Endodermal cell (in vitro differentiated cells): Measurements from ENCODE around the gene PTPRS. TPM values are rescaled to one million over a fixed set of nuclear protein-coding genes. Genes with fewer than 3 reads are reported as not detected.

Experiments
- DNase-seq: peaks from one replicate; pipeline ENCODE4 v3.0.0-alpha.2; 2017
- H3K27ac ChIP-seq: 2 replicates; pipeline ENCODE4 v1.5.1; 2013; ENCODE audit warnings: mild to moderate bottlenecking, low read depth, low read length, moderate library complexity
- H3K27me3 ChIP-seq: 2 replicates; pipeline ENCODE4 v1.6.1; 2013; ENCODE audit warnings: mild to moderate bottlenecking, low read length, moderate library complexity; ENCODE audit not compliant: insufficient read depth, control insufficient read depth, poor library complexity, severe bottlenecking
- H3K36me3 ChIP-seq: 2 replicates; pipeline ENCODE4 v1.7.0; 2013; ENCODE audit warnings: mild to moderate bottlenecking, low read length, moderate library complexity; ENCODE audit not compliant: control insufficient read depth, insufficient read depth
- H3K4me1 ChIP-seq: one replicate; pipeline ENCODE4 v1.7.0; 2013; ENCODE audit warnings: low read length; ENCODE audit not compliant: control insufficient read depth, insufficient read depth
- H3K4me3 ChIP-seq: 2 replicates; pipeline ENCODE4 v1.5.1; 2013; ENCODE audit warnings: mild to moderate bottlenecking, low read length, moderate library complexity
- H3K9ac ChIP-seq: 2 replicates; pipeline ENCODE4 v1.6.1; 2013; ENCODE audit warnings: mild to moderate bottlenecking, low read length, moderate library complexity; ENCODE audit not compliant: poor library complexity, severe bottlenecking; ENCODE audit errors: extremely low read depth
- H3K9me3 ChIP-seq: 2 replicates; pipeline ENCODE4 v1.6.1; 2013; ENCODE audit warnings: mild to moderate bottlenecking, low read length, moderate library complexity; ENCODE audit not compliant: control insufficient read depth
- H3K27ac Mint-ChIP-seq: 2 replicates; pipeline ENCODE4 v1.8.0; 2020; ENCODE audit warnings: mixed read lengths
- H3K27me3 Mint-ChIP-seq: 2 replicates; pipeline ENCODE4 v1.8.0; 2021; ENCODE audit warnings: mild to moderate bottlenecking, mixed read lengths; ENCODE audit not compliant: insufficient read depth
- H3K36me3 Mint-ChIP-seq: 2 replicates; pipeline ENCODE4 v1.8.0; 2020; ENCODE audit warnings: low read depth, mixed read lengths
- H3K4me1 Mint-ChIP-seq: 2 replicates; pipeline ENCODE4 v1.8.0; 2020; ENCODE audit warnings: mixed read lengths
- H3K4me3 Mint-ChIP-seq: 2 replicates; pipeline ENCODE4 v1.8.0; 2020; ENCODE audit warnings: mild to moderate bottlenecking, moderate library complexity, mixed read lengths
- H3K9me3 Mint-ChIP-seq: 2 replicates; pipeline ENCODE4 v1.8.0; 2020; ENCODE audit warnings: mild to moderate bottlenecking, mixed read lengths
- CTCF ChIP-seq: fragments of 200-600 bp; sonication (generic); conservative IDR thresholded peaks from 2 replicates; pipeline ENCODE4 v1.5.0; 2021; ENCODE audit warnings: antibody characterized with exemption, mild to moderate bottlenecking
- WGBS, 2 experiments: methylation state at CpG; one replicate each; pipeline versions ENCODE4 v1.1.5 to v1.1.7; 2013; ENCODE audit warnings: missing lambda C conversion rate in 2 of 2, mixed read lengths in 1 of 2; ENCODE audit not compliant: insufficient coverage in 1 of 2, insufficient read length in 1 of 2; 5-methylcytosine and 5-hydroxymethylcytosine counted together
- total RNA-seq, 2 donors: library from RNA; stranded (reverse); fragmentation: NEBNext Ultra II Directional in 1 of 2; extraction: Animal tissue kit (Norgen Biotek cat#: 25700) in 1 of 2; gene quantifications; 2 replicates in 1 of 2; 3 replicates in 1 of 2; pipeline ENCODE4 v1.2.1, GENCODE V29; 2021

The PTPRS gene
- total RNA-seq, 2 donors from 2014 or later: 226 to 248 TPM

DNA sequence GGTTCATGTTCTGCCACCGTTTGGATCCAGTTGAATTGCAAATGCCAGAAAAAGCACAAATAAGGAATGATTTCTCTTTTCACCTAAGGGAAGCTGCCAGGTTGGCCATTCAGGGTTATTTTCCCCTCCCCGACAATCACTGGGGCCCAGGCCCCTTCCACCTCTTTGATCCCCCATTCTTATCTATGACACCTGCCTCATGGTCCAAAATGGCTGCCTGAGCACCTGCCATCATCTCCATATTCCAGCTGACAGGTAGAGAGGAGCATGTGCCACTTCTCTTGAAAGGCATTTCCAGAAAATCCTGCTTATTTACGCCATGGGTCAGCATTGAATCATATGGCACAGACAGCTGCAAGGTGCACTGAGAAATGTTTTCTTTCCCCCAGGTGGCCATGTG, 15.7 kb downstream of the PTPRS start:
- Mint-ChIP-seq H3K4me1 (peaks cover 2% of the 10 kb centered on the region), H3K27ac (no peak overlapping the region), H3K36me3 (peaks cover 32% of the 10 kb centered on the region), H3K27me3 (no peaks in the 10 kb centered on the region), H3K9me3 (no peaks in the 10 kb centered on the region), H3K4me3 (no peak overlapping the region)
- Histone ChIP-seq H3K27me3 (no peaks in the 10 kb centered on the region), H3K27ac (no peak overlapping the region), H3K4me1 (no peaks in the 10 kb centered on the region), H3K36me3 (peaks cover 29% of the 10 kb centered on the region), H3K9ac (no peak overlapping the region), H3K4me3 (no peak overlapping the region), H3K9me3 (peaks cover 4% of the 10 kb centered on the region)
- 89 to 100% methylated on average over 3 of the region's 3 CpGs for whole genome bisulfite sequencing, 2 experiments
- no peak for TF ChIP-seq CTCF
- DNase-seq: no peak

- 92 to 94% methylated on average over 6 to 7 of the region's 7 CpGs for WGBS, 2 experiments
- Histone ChIP-seq H3K9ac (no peak overlapping the region), H3K4me3 (no peak overlapping the region), H3K36me3 (peaks cover 21% of the 10 kb centered on the region), H3K27ac (no peak overlapping the region), H3K4me1 (no peaks in the 10 kb centered on the region), H3K9me3 (peaks cover 4% of the 10 kb centered on the region), H3K27me3 (no peaks in the 10 kb centered on the region)
- TF ChIP-seq CTCF: no peak
- Mint-ChIP-seq H3K4me3 (no peak overlapping the region), H3K27me3 (no peaks in the 10 kb centered on the region), H3K4me1 (peaks cover 2% of the 10 kb centered on the region), H3K27ac (no peak overlapping the region), H3K9me3 (no peaks in the 10 kb centered on the region), H3K36me3 (peaks cover 32% of the 10 kb centered on the region)
- no peak for DNase-seq
Measured at GRCh38 chr19:5323475-5323811, 17.2 kb downstream of the PTPRS start.

- H3K36me3 ChIP-seq: peaks cover 17% of the 10 kb centered on the region
- Mint-ChIP-seq H3K27me3 (no peaks in the 10 kb centered on the region), H3K4me1 (peaks cover 2% of the 10 kb centered on the region), H3K9me3 (no peaks in the 10 kb centered on the region), H3K4me3 (no peak overlapping the region), H3K27ac (no peak overlapping the region), H3K36me3 (peaks cover 32% of the 10 kb centered on the region)
- H3K9me3 ChIP-seq: peaks cover 4% of the 10 kb centered on the region
- H3K4me1 ChIP-seq: no peaks in the 10 kb centered on the region
- peak; percentile 58 for DNase-seq
- H3K27ac ChIP-seq: peak overlapping the region; percentile 44
- no peaks in the 10 kb centered on the region for H3K27me3 ChIP-seq
- no peak for TF ChIP-seq CTCF
- 81 to 83% methylated on average over 7 to 34 of the region's 34 CpGs for whole genome bisulfite sequencing, 2 experiments
- no peak overlapping the region for H3K4me3 ChIP-seq
- H3K9ac ChIP-seq: no peak overlapping the region
Measured at GRCh38 chr19:5321851-5322681, 18.5 kb downstream of the PTPRS start.
